CD4-positive, alpha-beta T cell treated with Interleukin-15 for 4 hours (primary cell): ENCODE data around the gene TNFRSF25.

Source experiments
- DNase-seq: peaks from one replicate; pipeline ENCODE4 v3.0.0-alpha.2; 2020; ENCODE audit warnings: low spot score

Gene TNFRSF25, protein sequence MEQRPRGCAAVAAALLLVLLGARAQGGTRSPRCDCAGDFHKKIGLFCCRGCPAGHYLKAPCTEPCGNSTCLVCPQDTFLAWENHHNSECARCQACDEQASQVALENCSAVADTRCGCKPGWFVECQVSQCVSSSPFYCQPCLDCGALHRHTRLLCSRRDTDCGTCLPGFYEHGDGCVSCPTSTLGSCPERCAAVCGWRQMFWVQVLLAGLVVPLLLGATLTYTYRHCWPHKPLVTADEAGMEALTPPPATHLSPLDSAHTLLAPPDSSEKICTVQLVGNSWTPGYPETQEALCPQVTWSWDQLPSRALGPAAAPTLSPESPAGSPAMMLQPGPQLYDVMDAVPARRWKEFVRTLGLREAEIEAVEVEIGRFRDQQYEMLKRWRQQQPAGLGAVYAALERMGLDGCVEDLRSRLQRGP

DNA sequence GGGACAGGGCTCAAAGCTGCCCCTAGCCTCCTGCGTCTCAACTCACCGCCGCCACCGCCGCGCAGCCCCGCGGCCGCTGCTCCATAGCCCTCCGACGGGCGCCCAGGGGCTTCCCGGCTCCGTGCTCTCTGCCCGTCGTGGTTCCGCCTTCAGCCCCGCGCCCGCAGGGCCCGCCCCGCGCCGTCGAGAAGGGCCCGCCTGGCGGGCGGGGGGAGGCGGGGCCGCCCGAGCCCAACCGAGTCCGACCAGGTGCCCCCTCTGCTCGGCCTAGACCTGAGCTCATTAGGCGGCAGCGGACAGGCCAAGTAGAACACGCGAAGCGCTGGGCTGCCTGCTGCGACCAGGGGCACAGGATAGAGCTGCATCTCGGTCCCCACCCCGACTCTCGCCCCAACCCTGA, at the start of gene TNFRSF25:
TNFRSF25 (minus strand) TSS at position 151 of the 400 bp plus-strand sequence; CDS start at position 85, 66 bp downstream.
- peak; percentile 63 for DNase-seq

DNA sequence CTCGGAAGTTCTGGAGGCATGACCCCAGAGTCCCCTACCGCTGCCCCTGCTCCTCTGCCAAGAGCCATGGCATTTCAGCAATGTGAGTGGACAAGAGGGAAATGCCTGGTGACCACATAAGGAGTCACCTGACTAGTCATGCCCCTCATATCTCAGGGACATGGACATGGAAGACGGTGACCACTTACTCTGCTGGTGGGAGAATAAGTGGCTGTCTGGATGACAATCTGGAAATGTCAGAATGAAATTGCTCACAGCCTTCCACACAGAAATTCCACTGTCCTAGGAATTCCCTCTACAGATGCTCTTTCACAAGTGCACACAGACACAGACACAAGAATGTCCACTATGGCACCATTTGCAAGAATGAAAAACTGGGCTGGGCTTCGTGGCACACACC, 49.8 kb upstream of the TNFRSF25 start:
- DNase-seq = no peak

DNA sequence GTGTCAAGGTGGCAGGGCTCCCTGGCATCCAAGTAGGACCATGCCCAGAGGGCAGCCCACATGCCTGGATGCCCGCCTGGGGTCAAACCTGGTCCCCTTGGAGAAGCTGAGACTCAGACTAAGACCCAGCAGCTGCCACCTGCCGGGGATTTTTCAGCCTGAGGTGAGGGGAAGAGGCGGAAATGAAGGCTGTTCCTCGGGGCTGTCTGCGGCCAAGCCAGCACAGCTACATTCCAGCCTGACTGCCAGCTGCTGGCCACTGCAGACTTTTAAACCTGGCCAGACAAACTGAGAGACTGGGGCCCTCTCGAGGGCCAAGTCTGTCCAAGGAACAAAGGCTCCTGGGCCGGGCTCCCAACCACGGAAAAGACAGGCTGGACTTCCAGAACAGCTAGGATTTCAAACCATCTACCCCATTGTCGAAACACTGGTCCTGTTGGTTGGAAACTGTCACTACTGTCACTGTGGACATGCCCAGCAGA, 47.4 kb upstream of the TNFRSF25 start:
- DNase-seq = no peak

DNA sequence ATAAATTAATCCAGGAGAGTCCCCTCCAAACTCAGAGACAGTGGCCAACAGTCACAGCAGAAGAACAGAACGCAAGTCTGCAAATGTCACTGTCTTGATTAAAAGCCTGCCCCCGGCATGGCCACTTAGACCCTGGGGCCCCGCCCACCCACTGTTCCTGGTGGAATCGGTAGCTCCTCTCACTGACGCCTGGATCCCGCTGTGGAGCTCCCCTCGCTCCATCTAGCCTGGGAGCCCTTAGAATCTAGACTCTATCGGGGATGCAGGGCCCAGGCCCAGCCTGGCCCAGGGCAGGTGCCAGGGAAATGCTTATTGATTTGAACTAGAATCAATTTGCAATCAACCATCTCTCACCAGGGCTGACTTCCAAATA, 46.9 kb upstream of the TNFRSF25 start:
- DNase-seq = no peak

DNA sequence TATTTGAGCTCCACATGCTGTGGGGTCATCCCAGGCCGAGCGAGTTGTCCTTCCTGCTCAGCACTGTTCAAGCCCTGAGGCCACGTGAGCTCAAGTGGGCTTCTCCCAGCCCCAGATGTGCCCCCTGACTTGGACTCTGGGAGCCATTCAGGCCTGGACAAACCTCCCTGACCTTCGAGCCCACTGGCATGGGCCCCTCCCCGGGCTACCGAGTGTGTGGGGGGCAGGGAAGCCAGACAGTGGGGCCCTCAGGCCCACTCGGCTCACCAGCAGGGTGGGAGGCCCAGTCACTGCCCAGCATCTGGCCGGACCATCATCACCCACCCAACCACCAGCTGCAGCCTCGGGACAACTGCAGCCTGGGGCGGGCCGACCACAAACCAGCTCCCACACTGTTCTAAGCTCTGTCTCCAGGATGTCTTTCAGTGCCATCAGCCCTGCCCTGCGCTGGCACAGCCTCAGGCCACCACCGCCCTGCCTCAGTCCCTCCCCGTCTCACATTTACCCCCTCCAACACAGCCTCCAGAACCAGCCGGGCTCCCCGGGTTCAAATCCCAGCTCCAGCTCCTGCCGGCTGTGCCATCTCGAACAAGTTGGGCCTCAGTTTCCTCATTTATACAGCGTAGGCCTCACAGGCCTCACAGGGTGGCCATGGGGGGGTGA, 46.4 kb upstream of the TNFRSF25 start:
- no peak for DNase-seq

DNA sequence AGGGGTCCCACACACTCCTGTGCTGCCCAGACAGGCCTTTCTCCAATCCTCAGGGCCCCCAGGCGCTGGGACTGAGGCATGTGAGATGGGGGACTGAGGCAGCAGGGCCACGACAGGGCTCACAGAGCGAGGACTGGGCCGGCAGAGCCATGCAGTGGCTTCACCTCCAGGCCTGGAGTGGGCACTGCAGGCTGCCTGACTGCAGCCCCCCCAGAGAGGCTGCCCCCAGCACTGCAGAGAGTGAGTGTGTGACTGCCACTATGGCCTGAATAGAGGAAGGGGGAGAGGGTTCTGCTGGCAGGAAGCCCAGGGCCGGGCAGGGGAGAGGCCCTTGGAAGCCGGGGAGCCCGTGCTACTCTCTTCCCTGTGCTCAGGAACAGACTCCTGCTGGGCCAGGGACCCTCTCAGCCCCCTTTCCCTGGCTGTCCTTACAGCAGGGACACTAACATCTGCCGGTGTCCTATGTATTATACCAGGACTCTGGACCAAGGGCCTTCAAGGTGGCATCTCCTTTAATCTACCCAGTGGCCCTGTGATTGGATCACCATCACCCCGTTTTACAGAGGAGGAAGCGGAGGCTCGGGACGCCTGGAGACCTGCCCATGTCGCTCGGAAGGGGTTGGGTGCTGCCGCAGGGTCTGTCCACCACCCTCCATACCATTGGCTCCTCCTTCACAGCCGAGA, 45.7 kb upstream of the TNFRSF25 start:
- DNase-seq = no peak

DNA sequence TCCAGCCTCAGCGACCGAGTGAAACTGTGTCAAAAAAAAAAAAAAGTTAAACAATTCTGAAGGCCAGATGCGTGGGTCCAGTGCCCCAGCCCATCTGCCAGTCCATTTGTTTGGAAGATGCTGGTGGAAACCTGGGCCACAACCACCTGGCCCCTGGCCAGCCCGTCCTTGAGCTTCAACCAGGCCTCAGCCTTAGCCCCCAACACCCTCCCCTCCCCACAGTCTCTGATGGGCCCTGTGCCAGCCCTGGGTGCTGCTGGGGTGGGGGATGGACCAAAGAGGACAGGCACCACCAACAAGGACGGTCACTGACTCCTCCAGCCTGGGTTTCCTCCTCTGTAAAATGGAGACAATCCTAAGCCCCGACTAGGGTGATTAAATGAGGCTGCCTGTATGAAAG, 45.1 kb upstream of the TNFRSF25 start:
- no peak for DNase-seq

DNA sequence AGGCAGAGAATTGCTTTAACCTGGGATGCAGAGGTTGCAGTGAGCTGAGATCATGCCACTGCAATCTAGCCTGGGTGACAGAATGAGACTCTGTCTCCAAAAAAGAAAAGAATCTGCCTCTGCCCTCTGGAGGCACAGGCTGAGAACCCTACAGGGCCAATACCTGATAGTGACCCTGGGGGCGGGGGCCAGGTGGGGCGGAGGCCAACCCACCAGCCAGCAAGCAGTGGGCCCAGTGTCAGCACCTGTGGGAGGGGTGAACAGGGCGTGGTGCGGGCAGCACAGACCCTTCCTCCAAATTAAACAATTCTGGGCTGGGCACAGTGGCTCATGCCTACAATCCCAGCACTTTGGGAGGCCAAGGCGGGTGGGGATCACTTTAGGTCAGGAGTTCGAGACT, 44.5 kb upstream of the TNFRSF25 start:
- DNase-seq = no peak

DNA sequence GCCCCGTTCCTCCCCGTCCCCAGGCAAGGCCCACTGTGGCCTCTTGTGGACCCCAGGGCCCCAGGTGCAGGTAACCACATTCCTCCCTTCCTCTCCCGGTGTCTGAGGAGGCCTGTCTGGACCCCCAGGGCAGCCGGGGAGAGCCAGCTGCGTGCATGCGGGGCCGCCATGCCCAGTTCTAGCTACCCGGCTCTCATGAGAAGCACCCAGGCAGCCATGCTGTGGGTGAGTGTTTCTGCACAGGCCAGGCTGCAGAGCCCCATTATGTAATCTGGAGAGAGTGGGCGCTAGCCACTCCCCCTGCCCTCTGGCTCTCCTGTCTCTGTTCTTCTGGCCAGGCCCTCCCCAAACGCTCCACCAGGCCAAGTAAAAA, 43.9 kb upstream of the TNFRSF25 start:
- no peak for DNase-seq

DNA sequence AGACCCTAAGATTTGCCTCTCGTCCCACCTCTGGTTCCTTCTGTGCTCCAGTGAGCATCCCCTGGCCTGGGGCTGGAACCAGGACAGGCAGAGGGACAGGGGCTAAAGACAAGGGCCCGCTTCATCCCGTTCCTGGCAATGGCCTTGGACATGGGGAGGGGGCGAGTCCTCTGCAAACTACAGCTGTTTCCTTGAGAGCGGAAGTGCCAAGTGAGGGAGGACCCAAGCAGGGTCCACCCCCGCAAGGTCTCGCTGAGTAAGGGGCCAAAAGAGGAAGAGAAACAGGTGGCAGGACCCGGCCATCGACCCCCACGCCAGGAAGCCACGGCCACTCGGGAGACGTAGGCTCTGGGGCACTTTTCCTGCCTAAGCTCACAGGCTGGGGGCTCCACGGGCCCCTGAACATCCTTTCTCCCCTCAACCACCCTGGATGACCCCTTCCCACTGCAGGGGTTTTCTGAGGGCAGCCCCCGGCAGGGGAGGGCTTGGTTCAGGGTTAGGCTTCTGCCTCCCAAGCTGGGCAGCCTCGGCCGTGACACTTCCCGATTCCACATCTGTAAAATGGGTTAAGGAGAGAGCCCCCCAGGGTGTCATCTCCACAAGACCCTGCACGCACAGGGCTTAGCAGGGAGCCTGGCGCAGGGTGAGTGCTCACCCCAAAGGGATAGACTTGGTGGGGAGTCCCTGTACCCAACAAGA, 43.4 kb upstream of the TNFRSF25 start:
- no peak for DNase-seq

DNA sequence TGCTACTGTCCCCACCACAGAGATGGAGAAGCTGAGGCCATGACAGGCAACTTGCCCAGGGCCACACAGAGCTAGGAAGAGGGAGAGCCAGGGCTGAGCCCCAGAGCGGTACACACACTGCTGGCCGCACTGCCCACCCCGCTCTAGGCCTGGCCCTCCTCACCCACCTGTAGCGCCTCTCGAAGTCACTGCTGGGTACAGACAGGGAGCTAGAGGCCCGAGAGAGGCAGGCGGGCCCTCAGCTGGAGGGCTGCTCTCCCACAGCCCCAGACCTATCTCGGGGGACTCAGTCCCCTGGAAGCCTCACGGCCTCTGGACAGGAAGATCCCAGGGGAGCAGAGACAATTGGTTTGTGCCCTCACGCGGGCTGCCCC, 42.8 kb upstream of the TNFRSF25 start:
- no peak for DNase-seq

DNA sequence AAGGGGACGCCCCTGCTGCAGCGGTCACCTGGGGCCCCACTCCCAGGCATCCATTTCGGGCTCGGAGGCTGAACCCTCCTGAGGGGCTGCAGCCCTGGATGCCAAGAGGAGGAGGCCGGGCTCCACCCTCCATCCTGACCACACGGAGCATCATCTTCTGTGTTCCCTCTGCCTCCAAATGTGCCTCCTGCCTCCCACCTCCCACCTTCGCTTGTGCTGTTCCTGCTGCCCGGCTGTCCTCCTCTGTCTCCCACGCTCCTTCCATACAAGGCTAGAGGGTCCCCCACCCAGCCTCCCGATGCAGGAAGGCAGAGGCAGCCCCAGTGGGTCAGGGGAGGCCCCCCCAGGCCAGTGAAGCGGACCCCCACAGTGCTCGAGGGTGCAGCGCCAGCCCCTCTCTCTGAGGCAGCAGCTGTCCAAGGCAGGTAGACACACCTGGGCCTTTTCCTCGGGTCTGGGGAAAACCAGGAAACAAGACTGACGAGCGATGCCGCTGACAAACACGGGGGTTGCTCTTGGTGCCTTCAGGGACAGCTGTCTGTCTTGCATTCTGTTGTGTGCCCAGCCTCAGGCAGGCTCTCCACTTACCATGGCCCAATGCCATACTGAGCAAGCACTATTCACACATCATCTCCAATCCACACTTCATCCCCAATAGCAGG, 42.3 kb upstream of the TNFRSF25 start:
- DNase-seq = no peak

DNA sequence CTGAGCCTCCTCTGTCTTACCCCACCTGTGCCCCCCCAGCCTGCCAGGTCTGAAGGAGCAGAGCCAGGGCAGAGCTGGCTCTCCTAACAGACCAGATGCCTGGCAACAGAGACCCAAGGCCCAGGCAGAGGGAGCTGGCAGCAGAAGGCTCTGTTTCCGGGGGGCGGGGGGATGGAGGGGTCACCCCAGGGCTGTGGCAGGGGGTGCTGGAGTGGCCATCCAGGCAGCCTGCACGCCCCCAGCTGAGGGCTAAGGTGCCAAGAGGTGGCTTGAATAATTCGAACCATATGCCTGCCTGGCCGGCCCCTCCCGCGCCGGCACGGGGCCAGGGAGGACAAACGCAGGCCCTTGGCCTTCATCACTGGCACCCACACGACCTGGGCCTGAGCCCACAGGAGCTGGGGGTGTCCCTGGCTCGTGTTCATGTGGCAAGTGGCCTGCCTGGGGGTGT, 41.5 kb upstream of the TNFRSF25 start:
- no peak for DNase-seq

DNA sequence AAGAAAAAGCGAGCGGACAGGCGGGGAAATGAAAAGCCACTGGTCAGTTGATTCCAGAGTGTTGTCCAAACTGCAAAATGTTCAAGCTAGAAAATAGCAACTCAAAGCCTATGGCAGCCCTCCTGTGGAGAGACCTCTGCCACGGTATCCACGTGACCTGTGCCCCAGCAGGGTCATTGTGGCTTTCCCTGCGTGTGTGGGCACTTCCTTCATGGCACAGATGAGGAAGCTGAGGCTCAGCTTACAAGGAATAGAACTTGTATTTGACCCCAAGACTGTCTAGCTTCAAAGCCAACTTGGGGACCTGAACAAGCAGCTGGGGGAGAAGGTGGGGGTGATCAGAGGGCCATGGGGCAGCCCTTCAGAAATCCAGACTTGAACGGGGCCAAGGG, 41.1 kb upstream of the TNFRSF25 start:
- no peak for DNase-seq

DNA sequence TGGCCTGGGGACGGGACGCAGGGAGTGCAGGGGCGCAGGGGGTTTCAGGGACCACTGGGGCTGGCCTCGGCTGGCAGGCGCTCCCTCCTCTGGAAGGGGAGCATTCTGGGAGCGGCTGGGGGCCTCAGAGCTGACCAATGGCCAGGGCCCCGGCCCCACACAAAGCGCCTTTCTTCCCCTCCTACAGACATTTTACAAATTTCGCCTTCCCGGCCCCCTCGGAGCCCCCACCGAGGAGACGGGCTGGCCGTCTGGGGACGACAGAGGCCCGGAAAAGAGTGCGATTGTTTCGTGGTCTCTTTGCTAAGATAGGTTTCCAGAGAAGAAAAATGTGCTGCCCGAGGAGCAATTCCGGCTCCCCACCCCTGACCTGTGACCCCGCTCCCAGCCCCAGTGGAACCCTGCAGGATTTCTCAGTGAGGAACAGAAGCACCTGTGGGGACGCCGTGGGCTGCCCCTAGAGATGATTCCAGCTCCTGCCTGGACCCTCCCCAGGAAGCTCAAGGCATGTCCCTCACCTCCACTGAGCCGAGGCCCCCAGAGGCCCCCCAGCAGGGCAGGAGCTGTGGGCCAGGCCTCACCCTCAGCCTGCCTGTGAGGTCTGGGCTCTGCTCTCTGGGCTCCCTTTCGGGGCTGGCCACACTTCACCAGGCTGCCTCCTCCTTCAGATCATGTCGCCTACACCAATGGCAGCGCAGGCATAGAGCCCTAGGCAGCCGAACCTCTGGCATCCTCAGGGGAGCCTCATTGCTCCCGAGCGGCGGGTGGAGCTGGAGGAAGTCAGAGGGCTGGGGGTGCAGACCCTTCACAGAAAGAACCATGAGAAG, 40.5 kb upstream of the TNFRSF25 start:
- DNase-seq = no peak

DNA sequence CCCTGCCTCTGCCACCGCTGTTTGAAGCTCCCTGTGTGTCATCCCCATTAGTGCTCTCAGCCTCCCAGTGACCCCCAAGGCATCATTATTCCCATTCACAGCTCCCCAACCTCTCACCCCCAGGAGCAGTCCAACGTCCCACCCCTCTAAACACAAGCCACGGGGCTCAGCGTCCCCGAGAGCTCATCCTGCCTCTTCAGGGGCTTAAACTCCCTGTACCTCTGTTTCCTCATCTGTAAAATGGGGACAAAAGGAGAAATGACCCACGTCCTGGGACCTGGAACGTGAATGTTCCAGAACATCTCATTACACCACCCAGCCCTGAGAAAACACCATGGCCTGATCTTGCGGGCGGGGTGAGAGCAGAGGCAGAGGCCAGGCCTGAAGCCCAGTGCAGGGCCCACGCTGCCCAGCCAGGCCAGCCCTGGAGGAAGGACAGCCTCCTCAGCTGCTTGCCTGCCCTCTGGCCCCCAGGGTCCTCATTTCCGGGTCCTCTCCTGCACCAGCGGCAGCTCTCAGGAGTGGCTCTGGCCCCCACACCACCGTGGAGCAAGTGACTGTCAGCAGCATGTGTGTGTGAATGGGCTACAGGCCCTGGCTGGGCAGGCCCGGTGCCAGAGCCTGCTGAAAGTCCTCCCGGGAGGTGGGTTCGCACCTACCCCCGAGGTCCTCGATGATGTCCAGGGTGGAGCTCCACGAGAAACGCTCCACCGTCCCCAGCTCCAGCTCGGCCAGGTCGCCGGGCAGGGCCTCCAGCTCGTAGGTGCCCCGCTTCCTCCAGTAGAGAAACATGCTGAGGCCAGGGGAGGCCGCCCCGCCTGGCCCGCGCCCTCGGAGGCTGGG, 39.6 kb upstream of the TNFRSF25 start:
- no peak for DNase-seq

DNA sequence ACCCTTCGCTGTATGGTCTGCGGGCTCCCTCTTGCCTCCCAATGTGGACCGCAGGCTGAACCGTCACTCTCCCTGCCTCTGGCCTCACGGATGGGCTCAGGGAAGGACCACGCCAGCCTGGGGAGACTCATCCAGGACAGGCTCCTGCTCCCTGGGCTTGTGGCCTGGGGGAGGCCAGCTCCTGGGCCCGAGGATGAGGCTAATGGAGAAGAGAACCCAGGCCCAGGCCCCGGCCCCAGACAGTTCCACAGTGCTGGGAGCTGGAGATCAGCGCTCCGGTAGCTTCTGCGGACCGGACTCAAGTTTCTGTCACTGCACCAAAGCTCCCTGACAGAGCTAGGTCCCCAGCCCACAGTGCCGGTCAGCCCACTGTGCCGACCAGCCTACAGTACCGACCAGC, 38.9 kb upstream of the TNFRSF25 start:
- DNase-seq = no peak

DNA sequence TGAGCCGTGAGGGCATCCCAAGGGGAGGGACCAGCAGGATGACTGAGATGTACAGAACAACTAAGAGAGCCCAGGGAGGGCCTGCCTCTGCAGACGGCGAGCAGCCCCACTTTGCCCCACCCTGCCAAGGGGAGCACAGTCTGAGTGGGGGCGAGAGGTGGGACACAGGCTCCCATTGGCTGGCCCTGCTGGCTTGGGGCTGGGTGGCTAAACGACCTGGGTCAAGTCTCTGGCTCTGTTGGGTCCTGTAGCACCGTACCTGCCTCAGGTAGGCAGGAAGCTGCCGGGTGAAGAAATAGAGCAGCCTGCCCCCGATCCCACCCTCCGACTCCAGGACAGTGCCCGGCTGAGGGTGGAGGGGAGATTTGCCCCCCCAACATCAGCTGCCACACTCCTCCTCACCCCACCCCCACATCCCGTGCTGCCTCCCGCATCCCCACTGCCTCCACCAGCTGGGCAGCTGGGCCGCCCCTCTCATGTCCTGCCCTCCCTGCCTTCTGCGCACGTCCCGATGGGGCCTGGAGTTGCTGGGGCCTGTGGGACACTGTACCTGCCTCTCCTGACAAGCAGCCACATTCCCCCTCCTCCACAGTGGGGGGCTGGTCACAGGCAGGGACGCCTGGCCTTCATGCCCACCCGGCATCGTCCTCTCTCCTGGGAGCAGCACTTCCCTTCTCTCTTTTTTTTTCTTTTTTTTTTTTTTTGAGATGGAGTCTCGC, 38.1 kb upstream of the TNFRSF25 start:
- DNase-seq = no peak
